Lung microvascular endothelial cell (primary cell): ENCODE measurements around the gene NPM1. TPM values are rescaled to one million over a fixed set of nuclear protein-coding genes. Genes with fewer than 3 reads are reported as not detected.
"Not testable (repeated sequence)": the region's sequence is repeated elsewhere in the genome, so short reads cannot be mapped to it uniquely, and the experiment has no call there.

Source experiments
- DNase-seq, 2 donors: peaks; one replicate each; pipeline versions ENCODE4 v3.0.0 to v3.0.0-alpha.2; 2010; ENCODE audit warnings: low read depth in 2 of 2
- total RNA-seq: library from RNA; depleted of rRNA; stranded (reverse); fragments of >200 nt; gene quantifications from 2 replicates; pipeline ENCODE4 v1.2.1, GENCODE V29; 2014

Gene NPM1
- total RNA-seq, 1 donor from 2014 or later, result 609 TPM

- DNase-seq, result no peak
Measured at GRCh38 chr5:171413153-171413910, 25.7 kb downstream of the NPM1 start.

DNA sequence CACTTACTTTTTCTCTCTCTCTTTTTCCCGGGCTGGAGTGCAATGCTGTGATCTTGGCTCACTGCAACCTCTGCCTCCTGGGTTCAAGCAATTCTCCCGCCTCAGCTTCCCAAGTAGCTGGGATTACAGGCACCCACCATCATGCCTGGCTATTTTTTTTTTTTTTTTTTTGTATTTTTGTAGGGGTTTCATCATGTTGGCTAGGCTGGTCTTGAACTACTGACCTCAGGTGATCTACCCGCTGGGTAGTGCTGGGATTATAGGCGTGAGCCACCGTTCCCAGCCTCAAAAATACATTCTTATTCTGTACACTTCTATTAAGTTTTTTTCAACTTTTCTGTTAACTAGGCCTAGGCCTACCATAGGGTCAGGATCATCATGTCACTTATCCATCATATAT lies 26.3 kb downstream of the NPM1 start:
- DNase-seq, result not testable (repeated sequence)

GRCh38 chr5:171415115-171415730 lies 27.6 kb downstream of the NPM1 start:
- no peak for DNase-seq

GRCh38 chr5:171416160-171417049 lies 28.8 kb downstream of the NPM1 start:
- no peak for DNase-seq

GRCh38 chr5:171418316-171418981 lies 30.8 kb downstream of the NPM1 start:
- DNase-seq, result peak; percentile 81 to 86

- DNase-seq, result peak; percentile 26 to 48
Measured at GRCh38 chr5:171418982-171419687, 31.5 kb downstream of the NPM1 start, which contains the start of gene FGF18. Gene FGF18 (plus strand): TSS chr5:171419647. CDS start chr5:171420200, 553 bp downstream.

DNA sequence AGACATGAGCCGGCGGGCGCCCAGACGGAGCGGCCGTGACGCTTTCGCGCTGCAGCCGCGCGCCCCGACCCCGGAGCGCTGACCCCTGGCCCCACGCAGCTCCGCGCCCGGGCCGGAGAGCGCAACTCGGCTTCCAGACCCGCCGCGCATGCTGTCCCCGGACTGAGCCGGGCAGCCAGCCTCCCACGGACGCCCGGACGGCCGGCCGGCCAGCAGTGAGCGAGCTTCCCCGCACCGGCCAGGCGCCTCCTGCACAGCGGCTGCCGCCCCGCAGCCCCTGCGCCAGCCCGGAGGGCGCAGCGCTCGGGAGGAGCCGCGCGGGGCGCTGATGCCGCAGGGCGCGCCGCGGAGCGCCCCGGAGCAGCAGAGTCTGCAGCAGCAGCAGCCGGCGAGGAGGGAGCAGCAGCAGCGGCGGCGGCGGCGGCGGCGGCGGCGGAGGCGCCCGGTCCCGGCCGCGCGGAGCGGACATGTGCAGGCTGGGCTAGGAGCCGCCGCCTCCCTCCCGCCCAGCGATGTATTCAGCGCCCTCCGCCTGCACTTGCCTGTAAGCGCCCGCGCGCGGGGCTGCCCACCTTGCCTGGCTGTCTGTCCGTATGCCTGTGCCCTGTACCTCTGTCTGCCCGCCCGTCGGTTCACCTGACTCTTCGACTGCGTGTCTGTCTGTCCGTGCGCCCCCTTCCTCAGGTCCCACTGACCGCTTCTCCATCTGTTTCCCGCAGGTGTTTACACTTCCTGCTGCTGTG lies 32.2 kb downstream of the NPM1 start:
- DNase-seq, result peak; percentile 37 to 38

- peak; percentile 14 to 64 for DNase-seq
Measured at GRCh38 chr5:171420431-171421241, 33.0 kb downstream of the NPM1 start.

DNA sequence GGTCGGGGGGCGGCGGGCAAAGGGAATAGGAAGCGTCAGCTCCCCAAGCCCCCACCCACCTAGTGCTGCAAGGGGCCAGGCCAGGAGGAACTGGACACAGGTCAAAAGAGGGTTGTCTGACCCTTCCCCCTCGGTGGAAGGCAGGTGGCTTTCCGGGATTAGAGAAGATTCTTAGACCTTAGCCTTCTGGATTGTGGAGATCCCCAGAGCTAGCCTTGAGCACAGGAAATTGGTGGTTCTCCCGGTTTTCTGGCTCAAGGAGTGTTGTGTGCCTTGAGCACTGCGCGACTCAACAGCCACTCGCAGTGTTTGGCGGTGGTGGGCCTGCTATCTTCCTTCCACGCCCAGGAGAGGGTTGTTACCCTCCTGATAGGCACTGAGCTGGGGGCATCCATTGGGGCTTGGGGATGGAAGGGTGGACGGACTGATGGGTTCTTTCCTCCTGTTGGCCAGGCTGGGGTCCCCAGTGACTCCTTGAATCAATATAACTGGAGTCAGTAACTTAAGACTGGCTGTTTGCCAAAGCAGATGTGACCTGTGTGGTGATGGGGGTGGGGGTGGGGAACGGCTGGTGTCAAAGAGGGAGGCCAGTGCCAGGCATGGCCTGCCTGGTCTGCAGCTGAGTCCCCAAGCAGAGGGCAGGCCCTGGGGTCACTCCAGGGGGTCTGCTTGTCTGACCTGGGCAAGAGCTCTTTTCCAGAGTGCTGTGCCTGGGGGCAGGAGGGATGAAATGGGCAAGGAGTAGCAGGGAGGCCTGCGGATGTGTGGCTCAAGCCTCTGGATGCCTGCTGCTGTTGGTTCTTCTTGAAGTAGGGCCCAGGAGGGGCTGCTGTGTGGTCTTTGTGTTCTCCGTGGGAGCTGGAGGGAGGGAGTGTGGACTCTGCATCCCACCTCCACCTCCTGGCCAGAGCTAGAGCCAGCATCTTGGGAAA lies 33.9 kb downstream of the NPM1 start:
- DNase-seq, result no peak

- no peak for DNase-seq
Measured at GRCh38 chr5:171422495-171422894, 34.8 kb downstream of the NPM1 start.

- DNase-seq, result no peak
Measured at GRCh38 chr5:171422902-171423663, 35.4 kb downstream of the NPM1 start.

DNA sequence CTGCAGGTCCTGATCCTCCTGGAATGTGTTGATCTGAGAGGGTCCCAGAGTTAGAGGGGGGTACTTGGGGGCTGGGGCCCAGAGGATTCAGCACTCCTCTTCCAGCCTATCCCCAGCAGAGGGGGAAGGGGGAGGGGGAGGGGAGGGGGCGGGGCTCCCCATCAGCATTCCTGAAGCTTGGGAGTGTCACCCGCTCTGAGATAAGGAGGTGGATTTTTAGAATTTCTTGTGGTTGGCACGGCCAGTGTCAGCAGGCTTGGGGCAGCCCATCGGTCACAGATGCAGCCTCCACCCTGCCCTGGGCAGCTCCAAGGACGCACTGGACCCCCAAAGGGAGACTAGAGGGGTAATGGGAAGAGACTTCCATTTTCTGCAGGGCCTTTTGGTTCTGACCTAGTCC lies 37.1 kb downstream of the NPM1 start:
- DNase-seq, result no peak

- no peak for DNase-seq
Measured at GRCh38 chr5:171425596-171426244, 38.1 kb downstream of the NPM1 start.

GRCh38 chr5:171426266-171426665 lies 38.6 kb downstream of the NPM1 start:
- DNase-seq, result no peak

GRCh38 chr5:171426680-171427079 lies 39.0 kb downstream of the NPM1 start:
- no peak for DNase-seq

- DNase-seq, result no peak
Measured at GRCh38 chr5:171427318-171428167, 39.9 kb downstream of the NPM1 start.
